Stimulated activated CD8-positive, alpha-beta memory T cell treated with anti-CD3 and anti-CD28 coated beads, Interleukin-15, amount 100 ng/mL, for 1 hour (primary cell): Measurements from ENCODE around the gene NDUFS7.
"Not testable (repeated sequence)": the region's sequence is repeated elsewhere in the genome, so short reads cannot be mapped to it uniquely, and the experiment has no call there.

Experiments
- DNase-seq: peaks from one replicate; pipeline ENCODE4 v3.0.0-alpha.2; 2020; ENCODE audit warnings: low read depth

The NDUFS7 gene

GRCh38 chr19:1432507-1432887, 48.8 kb downstream of the NDUFS7 start:
- DNase-seq = no peak

DNA sequence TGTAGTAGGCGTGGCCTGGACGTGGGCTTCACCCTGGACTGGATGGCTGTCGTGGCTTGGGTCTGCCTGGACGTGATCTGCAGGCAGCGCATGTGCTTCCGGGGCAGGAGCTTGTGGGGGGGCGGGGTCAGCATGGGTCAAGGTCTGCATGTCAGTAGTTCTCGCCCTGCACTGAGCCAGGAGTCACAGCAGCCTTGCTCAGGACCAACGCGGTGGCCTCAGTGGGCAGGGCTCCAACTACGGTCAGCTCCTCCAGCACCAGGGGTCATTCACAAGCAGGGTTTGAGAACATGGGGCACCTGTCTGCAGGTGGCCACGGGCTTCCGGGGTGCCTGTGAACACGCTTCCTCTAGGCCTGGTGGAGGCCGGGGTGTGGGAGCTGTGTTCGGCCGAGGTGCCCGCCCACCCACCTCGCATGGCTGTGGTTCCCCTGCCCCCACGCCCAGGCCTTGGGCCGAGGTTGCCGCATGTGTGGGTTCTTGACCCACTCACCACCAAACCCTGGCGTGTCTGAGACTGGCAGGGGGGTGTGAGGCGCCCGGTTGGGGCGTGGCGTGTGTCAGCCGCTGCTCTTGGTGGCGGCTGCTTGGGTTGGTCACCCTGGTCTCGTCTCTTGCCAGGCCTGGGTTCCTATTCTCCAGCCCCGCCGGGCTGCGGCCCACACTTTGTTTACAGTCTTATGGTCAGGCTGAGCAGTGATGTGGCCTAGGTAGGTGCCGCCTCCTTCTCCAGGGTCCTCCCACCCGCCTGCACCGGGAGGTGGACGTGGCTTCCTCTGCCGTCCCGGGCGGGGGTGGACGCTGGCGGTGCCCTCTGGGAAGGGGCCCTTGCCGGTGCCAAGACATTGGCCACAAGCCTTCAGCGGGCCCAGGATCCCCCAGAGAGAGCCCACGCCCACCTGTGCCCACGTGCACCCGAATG, 49.7 kb downstream of the NDUFS7 start:
- no peak for DNase-seq

GRCh38 chr19:1434040-1434366, 50.3 kb downstream of the NDUFS7 start:
- no peak for DNase-seq

DNA sequence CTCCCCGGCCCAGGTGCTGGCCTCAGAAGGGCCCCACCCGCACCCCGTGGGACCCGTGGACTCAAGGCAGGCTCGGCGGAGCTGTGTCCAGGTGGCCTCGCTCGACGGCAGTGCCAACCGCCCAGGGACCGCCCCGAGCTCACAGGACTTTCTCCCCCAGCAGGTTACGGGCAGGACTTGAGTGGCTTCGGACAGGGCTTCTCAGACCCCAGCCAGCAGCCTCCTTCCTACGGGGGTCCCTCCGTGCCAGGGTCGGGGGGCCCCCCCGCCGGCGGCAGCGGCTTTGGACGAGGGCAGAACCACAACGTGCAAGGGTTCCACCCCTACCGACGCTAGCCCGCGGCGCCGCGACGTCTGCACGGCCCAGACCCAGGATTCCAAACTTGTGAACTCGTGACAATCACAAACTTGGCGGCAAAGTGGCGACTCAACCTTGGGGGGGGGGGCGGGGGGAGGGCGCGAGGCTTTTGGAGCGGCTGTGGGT, 50.9 kb downstream of the NDUFS7 start:
- no peak for DNase-seq

DNA sequence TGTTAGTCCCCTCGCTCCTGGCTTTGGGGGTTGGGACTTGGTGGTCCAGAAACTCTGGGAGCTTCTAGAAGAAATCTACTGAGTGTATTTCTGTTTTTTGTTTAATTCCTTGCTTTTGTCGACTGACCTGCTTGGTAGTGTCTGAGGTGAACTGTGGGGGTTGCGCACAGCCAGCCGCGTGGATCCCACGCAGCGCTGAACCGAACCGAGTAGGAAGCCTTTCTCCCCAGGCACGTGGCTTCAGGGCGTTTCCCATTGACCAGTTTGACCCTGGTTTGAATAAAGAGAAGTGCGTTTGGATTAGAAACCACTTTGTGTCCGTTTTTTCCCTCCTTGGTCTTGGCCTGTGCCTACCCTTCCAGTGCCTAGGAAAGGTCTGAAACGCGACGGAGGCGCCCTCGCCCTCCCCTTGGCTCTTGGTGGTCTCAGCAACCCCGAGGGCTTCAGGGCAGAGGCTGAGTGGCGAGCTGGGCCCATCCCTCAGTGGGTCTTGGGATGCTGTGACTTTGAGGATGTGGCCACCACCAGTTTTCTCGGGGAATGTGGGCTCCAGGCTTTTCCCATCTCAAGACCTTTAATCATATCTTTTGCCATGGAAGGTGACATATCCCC, 51.8 kb downstream of the NDUFS7 start:
- DNase-seq = no peak

- DNase-seq = no peak
Measured at GRCh38 chr19:1437609-1438008, 53.9 kb downstream of the NDUFS7 start.

GRCh38 chr19:1438035-1438932, 54.6 kb downstream of the NDUFS7 start, which contains the start of gene RPS15:
TSS of gene RPS15 (plus strand) at chr19:1438396. CDS start at chr19:1438426, 30 bp downstream.
- DNase-seq = peak; percentile 90

DNA sequence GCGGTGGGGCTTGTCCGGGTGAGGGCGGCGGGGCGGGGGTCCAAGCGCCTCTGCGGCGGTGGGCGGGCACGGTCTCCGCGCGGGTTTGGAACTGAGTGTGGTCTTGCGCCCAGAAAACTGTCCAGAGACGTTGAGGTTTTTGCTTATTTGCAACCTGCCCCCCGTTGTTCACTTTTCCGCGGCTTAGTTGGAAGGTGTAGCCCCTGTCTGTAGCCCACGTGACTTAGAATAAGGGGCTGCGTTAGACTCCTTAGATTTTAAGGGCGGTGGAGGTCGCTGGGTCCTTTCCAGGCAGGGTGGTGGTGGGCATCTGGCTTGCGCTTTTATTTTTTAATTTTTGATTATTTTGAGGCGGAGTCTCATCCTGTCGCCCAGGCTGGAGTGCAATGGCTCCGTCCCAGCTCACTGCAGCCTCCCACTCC, 55.2 kb downstream of the NDUFS7 start:
- no peak for DNase-seq

DNA sequence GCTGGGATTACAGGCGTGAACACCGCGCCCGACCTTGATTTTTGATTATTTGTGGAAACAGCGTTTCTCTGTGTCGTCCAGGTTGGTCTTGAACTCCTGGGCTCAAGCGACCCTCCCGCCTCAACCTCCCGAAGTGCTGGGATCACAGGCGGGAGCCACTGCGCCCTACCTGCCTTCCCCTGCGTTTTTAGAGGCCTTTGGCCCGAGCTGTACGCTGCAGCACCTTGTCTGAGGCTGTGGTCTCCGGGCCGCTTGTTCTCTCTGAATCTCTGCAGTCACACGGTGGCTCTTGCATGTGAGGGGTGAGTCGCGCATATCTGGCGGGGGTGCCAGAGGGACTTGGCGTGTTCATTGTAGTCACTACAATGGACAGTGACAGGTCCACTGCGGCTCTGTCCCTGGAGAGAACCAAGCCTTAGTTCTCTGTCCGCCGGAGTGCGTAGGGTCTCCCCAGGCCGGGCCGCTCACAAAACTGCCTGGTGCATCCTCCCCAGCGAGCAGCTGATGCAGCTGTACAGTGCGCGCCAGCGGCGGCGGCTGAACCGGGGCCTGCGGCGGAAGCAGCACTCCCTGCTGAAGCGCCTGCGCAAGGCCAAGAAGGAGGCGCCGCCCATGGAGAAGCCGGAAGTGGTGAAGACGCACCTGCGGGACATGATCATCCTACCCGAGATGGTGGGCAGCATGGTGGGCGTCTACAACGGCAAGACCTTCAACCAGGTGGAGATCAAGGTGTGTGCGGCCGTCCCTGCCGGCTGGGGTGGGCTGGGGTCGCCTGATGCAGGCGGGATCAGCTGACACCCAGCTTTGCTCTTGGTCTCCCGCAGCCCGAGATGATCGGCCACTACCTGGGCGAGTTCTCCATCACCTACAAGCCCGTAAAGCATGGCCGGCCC, 56.1 kb downstream of the NDUFS7 start:
- not testable (repeated sequence) for DNase-seq

DNA sequence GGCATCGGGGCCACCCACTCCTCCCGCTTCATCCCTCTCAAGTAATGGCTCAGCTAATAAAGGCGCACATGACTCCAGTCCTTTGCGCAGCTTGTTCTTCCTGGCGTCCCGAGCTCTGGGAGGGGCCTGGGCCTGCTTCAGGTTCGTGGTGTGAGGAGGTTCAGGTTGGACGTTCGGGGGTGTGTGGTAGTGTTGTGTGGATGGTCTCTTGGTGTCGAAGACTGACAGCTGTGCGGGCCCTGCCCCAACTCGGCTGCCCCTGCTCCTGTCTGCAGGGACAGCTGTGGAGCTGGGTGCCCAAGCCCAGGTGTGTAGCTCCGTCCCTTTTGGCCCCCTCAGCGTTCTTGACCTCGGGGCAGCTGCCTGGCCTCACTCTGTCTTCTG, 56.7 kb downstream of the NDUFS7 start:
- DNase-seq = no peak

- no peak for DNase-seq
Measured at GRCh38 chr19:1441022-1441426, 57.3 kb downstream of the NDUFS7 start.

DNA sequence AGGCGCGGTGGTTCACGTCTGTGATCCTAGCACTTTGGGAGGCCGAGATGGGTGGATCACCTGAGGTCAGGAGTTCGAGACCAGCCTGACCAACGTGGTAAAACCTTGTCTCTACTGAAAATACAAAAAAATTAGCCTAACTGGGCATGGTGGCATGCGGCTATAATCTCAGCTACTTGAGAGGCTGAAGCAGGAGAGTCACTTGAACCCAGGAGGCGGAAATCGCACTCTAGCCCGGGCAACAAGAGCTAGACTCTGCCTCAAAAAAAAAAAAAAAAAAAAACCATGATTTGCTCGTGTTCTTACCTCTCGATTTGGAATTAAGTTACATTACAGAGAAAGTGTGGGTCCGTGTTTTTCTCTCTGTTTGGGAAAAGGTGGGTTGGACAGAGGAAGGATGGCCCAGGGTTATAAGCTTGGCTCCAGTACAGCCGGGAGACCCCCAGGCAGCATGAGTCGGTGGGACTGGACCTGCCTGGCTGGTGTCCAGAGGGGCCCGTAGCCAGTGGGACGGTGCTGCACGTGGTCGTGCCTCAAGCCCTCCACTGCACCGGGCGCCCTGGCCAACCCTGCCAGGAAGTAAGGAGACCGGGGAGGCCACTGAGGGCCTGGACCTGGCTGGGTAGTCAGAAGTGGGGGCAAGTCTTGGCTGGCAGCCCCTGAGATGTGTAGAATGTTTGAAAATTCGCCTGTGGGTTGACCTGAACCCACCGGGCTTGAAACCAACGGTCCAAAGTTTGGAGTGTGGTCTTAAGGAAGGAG, 58.2 kb downstream of the NDUFS7 start:
- DNase-seq = no peak
